IPS-18c (cell line): ENCODE results near the gene C1QTNF1.
"Not testable (repeated sequence)": the region's sequence is repeated elsewhere in the genome, so short reads cannot be mapped to it uniquely, and the experiment has no call there.

ENCODE experiments used
- H3K4me3 ChIP-seq: 2 replicates; pipeline ENCODE4 v1.7.0; 2013; ENCODE audit warnings: low read depth, mild to moderate bottlenecking, low read length, moderate library complexity; ENCODE audit not compliant: insufficient read depth
- H3K9me3 ChIP-seq: one replicate; pipeline ENCODE4 v1.6.1; 2013; ENCODE audit warnings: mild to moderate bottlenecking, low read length, moderate library complexity; ENCODE audit not compliant: control insufficient read depth, insufficient read depth

The C1QTNF1 gene

DNA sequence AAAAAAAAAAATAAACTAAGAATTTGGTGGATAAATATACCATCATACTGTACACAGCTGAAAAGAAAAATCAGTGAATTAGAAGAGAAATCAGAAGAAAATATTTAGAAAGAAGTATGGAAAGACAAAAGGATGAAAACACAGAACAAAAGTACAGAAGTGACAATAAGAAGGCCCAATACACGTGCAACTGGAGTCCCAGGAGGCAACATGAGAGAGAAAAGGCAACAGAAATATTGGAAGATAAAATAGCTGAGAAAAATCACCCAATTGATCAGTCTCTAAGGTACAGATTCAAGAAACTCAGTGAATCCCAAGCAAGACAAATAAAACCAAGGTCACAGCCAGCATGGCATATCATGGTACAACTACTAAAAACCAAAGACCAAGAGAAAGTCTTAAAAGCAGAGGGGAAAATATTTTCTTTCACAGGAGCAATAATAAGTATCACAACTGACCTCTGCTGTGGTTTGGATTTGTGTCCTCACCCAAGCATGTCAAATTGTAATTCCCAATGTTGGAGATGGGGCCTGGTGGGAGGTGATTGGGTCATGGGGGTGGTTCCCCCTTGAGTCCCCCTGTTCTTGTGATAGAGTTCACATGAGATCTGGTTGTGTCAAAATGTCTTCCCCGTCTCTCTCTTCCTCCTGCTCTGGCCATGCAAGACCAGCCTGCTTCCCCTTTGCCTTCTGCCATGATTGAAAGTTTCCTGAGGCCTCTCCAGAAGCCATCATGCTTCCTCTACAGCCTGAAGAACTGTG is 30.4 kb downstream of the C1QTNF1 start:
- H3K9me3 ChIP-seq, result no peaks in the 10 kb centered on the region
- H3K4me3 ChIP-seq, result no peak overlapping the region

DNA sequence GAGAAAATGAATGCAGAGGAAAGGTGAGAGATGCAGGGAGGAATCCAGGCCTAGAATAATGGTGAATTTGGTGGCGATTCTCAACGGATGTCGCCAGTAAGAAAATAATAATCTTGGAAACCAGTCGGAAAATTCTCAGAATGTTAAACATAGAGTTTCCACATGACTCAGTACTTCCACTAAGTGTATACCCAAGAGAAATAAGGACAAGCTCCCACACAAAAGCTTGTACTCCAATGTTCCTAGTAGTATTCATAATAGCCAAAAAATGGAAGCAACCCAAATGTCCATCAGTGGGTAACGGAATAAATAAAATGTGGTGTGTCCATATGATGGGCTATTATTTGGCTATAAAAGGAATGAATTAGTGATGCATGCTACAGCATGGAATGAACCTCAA is 31.2 kb downstream of the C1QTNF1 start:
- Histone ChIP-seq H3K4me3 (no peak overlapping the region), H3K9me3 (no peaks in the 10 kb centered on the region)

DNA sequence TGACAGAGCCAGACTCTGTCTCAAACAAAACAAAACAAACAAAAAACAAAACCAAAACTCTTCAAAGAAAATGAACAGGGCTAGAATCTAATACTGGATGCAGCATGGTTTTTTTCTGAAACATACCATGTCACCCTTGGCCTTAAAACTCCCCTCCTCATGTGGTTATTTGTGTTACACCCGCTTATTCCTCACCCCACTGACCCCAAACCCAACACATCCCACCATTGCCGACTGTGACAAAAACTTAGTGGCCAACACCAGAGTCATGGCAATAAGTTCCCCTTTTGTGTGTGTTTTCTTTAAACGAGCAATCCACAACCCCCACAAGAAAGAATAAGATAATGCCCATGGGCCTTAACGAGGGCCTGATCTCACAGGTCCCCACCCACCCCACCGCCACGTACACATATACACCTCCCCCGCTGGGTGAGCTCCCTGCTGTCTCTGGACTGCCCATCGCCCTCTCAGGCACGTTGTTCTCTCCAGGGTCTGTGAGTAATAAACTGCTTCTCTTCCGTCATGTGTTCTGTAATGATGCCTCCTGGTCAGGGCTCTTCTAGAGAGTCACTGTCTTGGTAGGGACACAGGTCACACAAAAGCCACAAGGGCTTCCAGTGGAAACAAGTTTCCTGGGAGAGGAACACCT is 33.9 kb downstream of the C1QTNF1 start:
- H3K4me3 ChIP-seq, result no peak overlapping the region

DNA sequence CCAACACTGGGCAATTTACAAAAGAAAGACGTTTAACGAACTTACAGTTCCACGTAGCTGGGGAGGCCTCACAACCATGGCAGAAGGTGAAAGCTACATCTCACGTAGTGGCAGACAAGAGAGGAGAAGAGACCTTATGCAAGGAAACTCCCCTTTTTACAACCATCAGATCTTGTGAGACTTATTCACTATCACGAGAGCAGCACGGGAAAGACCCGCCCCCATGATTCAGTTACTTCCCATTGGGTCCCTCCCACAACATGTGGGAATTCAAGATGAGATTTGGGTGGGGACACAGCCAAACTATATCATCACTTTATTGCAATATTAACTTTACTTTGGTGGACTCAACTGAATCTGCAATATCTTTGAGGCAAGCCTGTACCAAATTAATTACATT is 38.7 kb downstream of the C1QTNF1 start:
- Histone ChIP-seq H3K4me3 (no peak overlapping the region), H3K9me3 (no peaks in the 10 kb centered on the region)

More for the DNA sequence above, 33.9 kb downstream of the C1QTNF1 start:
- H3K9me3 ChIP-seq, result no peaks in the 10 kb centered on the region

DNA sequence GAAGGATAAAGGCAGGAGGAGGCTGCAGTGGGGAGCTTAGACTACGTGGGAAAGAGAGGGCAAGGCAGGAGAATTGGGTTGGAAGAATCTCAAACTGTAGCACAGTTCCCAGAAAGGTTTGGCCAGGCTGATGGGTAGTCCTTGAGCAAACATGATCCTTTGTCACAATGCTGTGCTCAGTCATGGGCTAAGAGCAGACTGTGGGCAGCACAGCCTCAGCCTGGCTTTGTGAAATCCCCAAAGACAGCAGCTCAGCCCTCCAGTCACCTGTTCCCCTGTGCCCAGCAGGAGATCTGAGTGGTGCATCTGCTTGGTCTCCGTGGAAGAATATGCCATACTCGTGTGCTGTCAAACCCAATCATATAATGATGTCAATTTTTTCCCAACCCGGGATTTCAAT is 40.1 kb downstream of the C1QTNF1 start:
- H3K4me3 ChIP-seq, result no peak overlapping the region
- H3K9me3 ChIP-seq, result no peaks in the 10 kb centered on the region

DNA sequence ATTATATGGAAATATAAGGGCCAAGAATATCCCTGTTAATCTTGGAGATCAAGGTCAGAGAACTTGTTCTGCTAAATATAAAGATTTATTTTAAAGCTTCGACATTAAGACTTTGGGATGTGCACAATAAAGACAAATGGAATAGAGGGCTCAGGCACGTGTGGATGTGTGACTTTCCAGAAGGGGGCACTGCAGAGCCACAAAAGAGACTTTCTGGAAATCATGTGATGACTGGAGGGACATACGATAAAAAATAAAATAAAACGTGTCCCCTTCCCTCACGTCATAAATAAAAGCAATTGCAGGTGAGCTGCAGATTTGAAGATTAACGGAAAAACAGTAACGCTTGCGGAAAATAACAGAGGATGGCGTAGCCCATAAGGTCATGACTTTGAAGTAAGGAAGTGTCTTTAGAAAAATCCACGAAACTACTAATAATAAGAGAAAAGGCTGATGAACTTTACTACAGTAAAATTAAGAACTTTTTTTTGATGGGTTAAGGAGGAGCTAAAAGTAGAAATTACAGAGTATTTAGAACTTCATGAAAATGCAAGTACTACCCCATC is 41.2 kb downstream of the C1QTNF1 start:
- Histone ChIP-seq H3K9me3 (no peaks in the 10 kb centered on the region), H3K4me3 (no peak overlapping the region)

DNA sequence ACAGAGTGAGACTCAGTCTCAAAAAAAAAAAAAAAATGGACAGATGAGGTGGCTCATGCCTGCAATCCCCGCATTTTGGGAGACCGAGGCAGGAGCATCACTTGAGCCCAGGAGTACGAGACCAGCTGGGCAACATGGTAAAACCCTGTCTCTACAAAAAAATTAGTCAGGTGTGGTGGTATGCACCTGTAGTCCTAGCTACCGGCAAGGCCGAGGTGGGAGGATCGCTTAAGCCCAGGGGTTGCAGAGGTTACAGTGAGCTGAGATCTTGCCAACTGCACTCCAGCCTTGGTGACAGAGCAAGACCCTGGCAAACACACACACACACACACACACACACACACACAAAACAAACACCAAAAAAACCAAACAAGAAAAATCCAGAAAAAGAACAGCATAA is 43.0 kb downstream of the C1QTNF1 start:
- Histone ChIP-seq H3K4me3 (no peak overlapping the region), H3K9me3 (no peaks in the 10 kb centered on the region)

DNA sequence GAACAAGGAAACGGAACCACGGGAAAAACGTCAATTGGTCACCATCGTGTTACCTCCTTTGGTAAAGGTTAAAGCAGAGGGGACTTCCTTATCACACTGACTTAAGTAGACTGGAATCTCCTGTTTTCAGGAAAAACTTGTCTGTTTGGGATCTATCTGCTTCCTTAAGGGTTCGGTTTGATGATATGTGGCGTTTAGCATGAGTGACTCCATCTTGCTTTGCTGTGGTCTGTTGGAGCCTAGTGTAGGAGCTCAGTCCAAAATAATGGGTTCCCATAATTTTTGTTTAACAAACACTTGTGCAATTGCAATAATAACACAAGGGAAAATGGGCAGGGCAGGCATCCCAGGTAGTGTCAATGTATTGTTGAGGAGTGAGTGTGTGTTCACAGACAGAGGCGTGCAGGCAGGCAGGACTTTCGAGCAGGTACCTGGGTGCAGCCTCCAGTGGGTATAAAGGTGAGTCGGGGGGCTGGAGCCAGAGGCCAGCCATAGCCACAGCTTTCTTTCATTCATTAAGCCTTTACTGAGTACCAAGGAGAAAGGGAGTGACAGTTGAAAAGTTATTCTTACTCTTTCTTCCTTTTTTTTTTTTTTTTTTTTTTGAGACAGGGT is 46.4 kb downstream of the C1QTNF1 start:
- H3K9me3 ChIP-seq, result no peaks in the 10 kb centered on the region
- H3K4me3 ChIP-seq, result no peak overlapping the region

DNA sequence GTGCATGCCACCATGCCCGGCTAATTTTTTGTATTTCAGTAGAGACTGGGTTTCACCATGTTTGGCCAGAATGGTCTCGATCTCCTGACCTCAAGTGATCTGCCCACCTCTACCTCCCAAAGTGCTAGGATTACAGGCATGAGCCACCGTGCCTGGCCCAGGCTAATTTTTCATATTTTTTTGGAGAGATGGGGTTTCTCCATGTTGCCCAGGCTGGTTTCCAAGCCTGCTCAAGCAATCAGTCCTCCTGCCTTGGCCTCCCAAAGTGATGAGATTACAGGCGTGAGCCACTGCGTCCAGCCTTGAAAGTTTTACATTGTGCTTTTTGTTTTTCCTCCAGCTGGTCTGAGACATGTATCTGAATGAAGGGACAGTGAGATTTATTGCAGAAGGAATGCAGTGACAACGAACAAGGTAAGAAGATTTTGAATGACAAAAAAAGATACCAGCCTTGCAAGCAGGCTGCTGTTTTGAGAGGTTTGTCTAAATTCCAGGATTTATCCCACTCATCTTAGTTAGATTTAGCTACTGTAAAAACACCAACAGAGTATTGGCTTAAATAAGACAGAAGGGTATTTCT is 47.3 kb downstream of the C1QTNF1 start:
- Histone ChIP-seq H3K4me3 (no peak overlapping the region), H3K9me3 (no peaks in the 10 kb centered on the region)

DNA sequence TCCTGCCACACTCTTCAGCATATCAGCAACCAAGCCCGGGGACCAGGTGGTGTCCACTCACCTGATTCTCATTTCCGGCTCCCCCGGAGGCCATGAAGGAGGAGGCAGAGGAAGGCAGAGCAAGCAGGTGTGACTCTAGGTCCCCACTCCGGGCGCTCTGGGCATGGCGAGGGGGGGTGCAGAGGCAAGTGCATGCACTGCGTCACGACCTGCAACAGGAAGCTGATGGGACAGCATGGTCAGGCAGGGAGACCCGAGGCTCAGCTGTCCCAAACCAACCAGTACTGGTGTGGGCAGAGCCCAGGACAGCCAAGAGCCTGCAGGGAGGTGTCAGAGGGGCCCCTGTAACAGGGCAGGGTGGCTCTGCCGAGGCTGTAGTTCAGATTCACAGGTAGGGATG is 48.6 kb downstream of the C1QTNF1 start:
- H3K4me3 ChIP-seq, result no peak overlapping the region
- H3K9me3 ChIP-seq, result no peaks in the 10 kb centered on the region

DNA sequence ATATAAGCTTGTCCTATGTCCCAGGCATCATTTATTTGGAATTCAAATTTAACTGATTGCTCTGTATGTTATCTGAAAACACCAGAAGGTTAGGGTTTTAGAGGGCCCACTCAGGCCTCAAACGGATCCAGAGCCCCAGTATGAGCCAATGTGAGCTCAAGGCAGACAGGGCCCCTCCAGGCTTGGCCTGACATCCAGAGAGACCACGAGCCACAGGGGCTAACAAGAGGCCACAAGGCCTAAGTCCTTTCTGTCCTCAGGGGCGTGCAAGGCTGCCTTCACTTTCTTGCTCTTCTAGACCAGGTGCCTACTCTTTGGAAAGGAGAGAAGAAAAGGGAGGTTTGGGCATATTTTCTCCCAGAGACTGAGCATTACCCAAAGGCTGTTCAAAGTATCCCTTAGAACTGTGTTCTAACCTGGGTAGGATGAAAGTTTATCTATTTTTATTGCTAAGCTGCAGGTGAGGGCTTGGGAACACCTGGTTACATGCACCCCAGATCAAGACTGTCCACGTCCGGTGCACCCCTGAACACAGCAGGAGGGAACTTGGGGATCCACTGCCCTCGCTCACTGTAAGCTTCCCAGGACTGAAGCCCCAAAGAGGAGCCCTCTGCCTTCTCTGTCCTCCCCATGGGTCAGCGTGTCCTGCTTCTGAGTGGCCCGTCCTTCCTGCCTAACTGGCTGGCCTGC is 49.2 kb downstream of the C1QTNF1 start:
- no peak overlapping the region for H3K4me3 ChIP-seq
- no peaks in the 10 kb centered on the region for H3K9me3 ChIP-seq

DNA sequence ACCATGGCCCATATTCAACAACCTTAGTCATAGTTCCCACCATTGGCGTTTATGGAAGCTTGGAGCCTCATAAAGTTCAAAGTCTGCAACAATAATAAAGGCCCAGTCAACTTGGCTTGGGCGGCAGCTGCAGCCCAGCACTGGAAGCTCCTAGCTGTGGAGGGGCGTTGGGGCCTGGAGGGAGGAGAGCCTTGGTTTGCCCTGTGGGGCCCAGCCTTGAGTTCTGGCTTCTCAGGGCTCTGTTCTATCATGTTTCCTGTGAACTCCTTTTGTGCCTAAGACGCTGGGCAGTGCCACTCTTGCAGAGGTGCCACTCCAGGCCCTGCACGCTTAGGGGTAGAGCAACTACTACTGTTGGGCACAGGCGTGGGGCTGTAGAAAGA is 49.7 kb downstream of the C1QTNF1 start:
- Histone ChIP-seq H3K9me3 (no peaks in the 10 kb centered on the region), H3K4me3 (no peak overlapping the region)

DNA sequence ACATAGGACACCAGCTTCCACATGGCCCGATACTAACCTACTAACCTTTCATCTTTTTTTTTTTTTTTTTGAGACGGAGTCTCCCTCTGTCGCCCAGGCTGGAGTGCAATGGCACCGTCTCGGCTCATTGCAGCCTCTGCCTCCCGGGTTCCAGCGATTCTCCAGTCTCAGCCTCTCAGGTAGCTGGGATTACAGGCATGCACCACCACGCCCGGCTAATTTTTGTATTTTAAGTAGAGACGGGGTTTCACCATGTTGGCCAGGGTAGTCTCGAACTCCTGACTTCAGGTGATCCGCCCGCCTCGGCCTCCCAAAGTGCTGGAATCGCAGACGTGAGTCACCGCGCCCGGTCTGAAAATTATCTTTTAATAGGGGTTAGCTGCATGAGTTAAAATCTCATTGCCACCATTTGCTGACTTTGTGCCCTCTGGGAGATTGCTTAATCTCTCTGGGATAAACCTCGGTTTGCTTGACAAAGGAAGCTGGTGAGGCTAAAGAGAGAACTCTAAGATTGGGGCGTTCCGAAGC is 50.2 kb downstream of the C1QTNF1 start:
- H3K9me3 ChIP-seq, H3K4me3 ChIP-seq: not testable (repeated sequence)

DNA sequence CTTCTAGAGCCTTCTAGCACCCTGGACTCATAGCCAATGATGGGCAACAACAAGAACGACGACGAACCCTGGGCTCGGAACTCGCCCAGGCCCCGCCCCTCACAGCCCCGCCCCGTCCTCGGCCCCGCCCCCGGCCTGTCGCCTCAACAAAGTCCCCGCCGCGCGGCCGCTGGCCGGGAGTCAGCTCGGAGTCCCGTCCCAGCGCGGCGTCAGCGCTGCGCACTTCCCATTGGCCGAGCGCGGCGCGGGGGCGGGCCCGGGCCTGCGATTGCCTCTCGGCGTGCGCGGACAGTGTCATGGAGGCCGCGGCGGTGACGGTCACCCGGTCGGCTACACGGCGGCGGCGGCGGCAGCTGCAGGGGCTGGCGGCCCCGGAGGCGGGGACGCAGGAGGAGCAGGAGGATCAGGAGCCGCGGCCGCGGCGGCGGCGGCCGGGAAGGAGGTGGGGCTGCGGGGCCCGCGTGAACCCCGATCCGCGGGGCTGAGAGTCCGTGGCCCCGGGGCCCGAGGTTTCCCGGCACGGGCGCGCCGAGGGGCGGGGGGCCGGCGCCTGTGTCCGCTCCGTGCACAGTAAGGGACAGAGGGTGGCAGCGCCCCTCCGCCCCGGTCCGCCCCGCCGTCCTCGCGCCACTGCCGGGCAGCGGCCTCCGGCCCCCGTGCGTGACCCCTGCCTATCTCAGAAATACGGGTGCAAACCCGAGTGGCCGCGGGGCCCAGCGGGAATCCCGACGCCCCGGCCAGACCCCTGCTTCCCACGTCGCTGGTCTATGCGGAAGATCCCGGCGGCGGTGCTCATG is 50.9 kb downstream of the C1QTNF1 start, which contains the start of gene ENGASE:
TSS of gene ENGASE (plus strand) at position 176 of the 797 bp plus-strand sequence. CDS start at position 297, 121 bp downstream.
- Histone ChIP-seq H3K4me3 (peak within 1 kb of the TSS; percentile 74), H3K9me3 (no peaks in the 10 kb centered on the region)

DNA sequence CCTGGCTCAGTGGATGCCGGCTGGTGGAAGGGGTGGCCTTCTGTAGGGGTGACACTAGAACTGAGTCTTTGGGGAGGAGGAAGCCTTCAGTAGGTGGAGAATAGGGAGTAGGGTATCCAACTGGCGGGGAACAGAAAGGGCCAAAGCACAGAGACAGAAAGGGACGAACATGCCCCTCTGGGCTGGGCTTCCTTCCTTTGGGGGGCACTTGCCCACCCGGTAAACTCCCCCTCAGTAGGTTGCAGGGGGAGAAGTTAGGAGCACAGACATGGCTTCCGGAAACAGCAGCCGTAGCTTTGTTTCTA is 51.4 kb downstream of the C1QTNF1 start:
- Histone ChIP-seq H3K9me3 (no peaks in the 10 kb centered on the region), H3K4me3 (peak overlapping the region; percentile 74)

DNA sequence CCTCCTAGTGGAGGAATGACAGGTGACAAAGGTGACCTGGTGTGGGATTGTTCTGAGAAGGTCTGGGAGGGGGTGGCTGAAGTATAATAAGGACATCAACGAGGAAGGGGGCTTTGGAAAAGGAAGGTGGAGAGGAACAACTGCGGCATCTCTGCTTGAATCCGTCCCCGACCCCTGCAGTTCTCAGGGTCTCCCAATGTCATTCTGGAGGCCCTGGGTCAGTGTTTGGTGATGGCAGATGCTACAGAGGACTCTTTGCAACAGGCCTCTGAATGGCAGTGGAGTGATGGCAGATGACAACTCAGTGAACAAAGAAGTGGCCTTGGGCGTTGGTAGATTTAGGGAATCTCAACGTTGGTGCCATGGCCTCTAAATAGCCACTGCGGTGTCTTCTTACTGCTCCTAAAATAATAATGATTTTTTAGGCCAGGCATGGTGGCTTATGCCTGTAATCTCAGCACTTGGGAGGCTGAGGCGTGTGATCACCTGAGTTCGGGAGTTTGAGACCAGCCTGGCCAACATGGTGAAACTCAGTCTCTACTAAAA is 52.0 kb downstream of the C1QTNF1 start:
- Histone ChIP-seq H3K4me3 (no peak overlapping the region; the same call in 1 of the 2 replicates), H3K9me3 (no peaks in the 10 kb centered on the region)
